ENCODE measurements around the gene PACSIN1. TPM values are rescaled to one million over a fixed set of nuclear protein-coding genes. Genes with fewer than 3 reads are reported as not detected.

The PACSIN1 gene
- total RNA-seq, 1 experiment from 2014 or later: 7.0 TPM

- Histone ChIP-seq H3K23me2 (ENCODE audit: insufficient read length, low read depth, low read length, poor library complexity, severe bottlenecking) (no peaks in the 10 kb centered on the region), H2AFZ (ENCODE audit: low read length) (no peak overlapping the region), H3K14ac (ENCODE audit: insufficient read depth, low read length) (no peak overlapping the region), H3T11ph (ENCODE audit: low read length) (no peak overlapping the region), H2BK20ac (ENCODE audit: low read depth, low read length, poor library complexity, severe bottlenecking) (no peak overlapping the region), H3K18ac (ENCODE audit: insufficient read length, low read depth, low read length) (no peak overlapping the region), H4K8ac (replicated peaks; ENCODE audit: insufficient read length, low read depth, low read length) (no peak overlapping the region), H2BK5ac (ENCODE audit: insufficient read length, low read length) (no peak overlapping the region), H3K27me3 (ENCODE audit: insufficient read depth, low read length) (no peaks in the 10 kb centered on the region), H3K79me1 (ENCODE audit: insufficient read depth, low read depth, low read length, poor library complexity, severe bottlenecking) (no peaks in the 10 kb centered on the region), H3K27ac (ENCODE audit: insufficient read length, low read depth, low read length) (no peak overlapping the region), H3K4me2 (ENCODE audit: insufficient read depth, insufficient read length, low read length) (no peak overlapping the region), H3K23ac (ENCODE audit: insufficient read length, low read depth, low read length) (no peak overlapping the region), H2BK15ac (ENCODE audit: low read depth, low read length) (no peak overlapping the region), H2AK5ac (ENCODE audit: insufficient read length, low read length) (no peak overlapping the region), H4K5ac (ENCODE audit: insufficient read length, low read depth, low read length) (no peak overlapping the region), H3K79me2 (ENCODE audit: insufficient read depth, low read length) (no peaks in the 10 kb centered on the region), H3K9me3 (ENCODE audit: control insufficient read depth, low read depth, low read length) (no peaks in the 10 kb centered on the region), H2BK120ac (ENCODE audit: low read depth, low read length, poor library complexity, severe bottlenecking) (no peak overlapping the region), H3K4ac (ENCODE audit: low read depth, low read length) (no peak overlapping the region), H2BK12ac (ENCODE audit: insufficient read length, low read depth, low read length) (no peak overlapping the region), H3K56ac (ENCODE audit: insufficient read length, low read depth, low read length) (no peak overlapping the region), H3K4me1 (ENCODE audit: insufficient read depth, low read length) (no peaks in the 10 kb centered on the region), H3K9ac (ENCODE audit: extremely low read depth, insufficient read length, low read length) (no peak overlapping the region), H4K20me1 (ENCODE audit: control insufficient read depth, insufficient read depth, insufficient read length) (no peaks in the 10 kb centered on the region), H4K91ac (ENCODE audit: insufficient read length, low read depth, low read length) (no peak overlapping the region)
- Mint-ChIP-seq H3K9me3 (no peaks in the 10 kb centered on the region), H3K4me1 (peaks cover 0 to 3% of the 10 kb centered on the region in 2 experiments; a peak in 1 of 4 replicates), H3K4me3 (no peak overlapping the region; a peak in 1 of 5 replicates), H3K36me3 (ENCODE audit: insufficient read depth in 1 of 3, low read depth in 3 of 3) (peaks cover 47 to 76% (median 61%) of the 10 kb centered on the region in 3 experiments), H3K27ac (peak overlapping the region in 2 of 3 experiments; percentile 50 to 86; a peak in 4 of 7 replicates), H3K27me3 (ENCODE audit: low read depth) (no peaks in the 10 kb centered on the region)
- TF ChIP-seq, protein P1, sequence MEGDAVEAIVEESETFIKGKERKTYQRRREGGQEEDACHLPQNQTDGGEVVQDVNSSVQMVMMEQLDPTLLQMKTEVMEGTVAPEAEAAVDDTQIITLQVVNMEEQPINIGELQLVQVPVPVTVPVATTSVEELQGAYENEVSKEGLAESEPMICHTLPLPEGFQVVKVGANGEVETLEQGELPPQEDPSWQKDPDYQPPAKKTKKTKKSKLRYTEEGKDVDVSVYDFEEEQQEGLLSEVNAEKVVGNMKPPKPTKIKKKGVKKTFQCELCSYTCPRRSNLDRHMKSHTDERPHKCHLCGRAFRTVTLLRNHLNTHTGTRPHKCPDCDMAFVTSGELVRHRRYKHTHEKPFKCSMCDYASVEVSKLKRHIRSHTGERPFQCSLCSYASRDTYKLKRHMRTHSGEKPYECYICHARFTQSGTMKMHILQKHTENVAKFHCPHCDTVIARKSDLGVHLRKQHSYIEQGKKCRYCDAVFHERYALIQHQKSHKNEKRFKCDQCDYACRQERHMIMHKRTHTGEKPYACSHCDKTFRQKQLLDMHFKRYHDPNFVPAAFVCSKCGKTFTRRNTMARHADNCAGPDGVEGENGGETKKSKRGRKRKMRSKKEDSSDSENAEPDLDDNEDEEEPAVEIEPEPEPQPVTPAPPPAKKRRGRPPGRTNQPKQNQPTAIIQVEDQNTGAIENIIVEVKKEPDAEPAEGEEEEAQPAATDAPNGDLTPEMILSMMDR (conservative IDR thresholded peaks at IDR 0.05): no peak
- WGBS (ENCODE audit: extremely low coverage, insufficient read length, low lambda C conversion rate): no CpG with 5 or more reads among the region's 7 CpGs
- DNase-seq: no peak
Measured at GRCh38 chr6:34416877-34417371, 49.0 kb upstream of the PACSIN1 start.
